Measurements from ENCODE around the gene SLC24A4.

The SLC24A4 gene

DNA sequence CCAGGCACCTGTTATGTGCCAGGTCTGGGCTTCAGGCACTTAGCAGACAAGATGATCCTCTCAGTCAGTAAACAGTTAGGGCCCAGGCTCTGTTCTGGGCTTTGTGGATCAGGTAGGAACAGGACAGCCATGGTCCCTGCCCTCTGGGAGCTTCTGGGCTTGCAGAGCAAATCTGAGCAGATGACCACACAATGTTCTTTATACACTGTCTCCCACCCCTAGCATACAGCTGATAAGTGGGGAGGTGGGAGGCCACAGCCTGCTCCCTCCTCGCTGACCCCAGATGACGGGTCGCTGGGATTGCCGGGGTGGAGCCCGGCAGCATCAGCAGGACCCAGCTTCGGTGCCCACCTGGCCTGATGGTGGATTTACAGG lies 137.6 kb downstream of the SLC24A4 start:
- no peak for DNase-seq

DNA sequence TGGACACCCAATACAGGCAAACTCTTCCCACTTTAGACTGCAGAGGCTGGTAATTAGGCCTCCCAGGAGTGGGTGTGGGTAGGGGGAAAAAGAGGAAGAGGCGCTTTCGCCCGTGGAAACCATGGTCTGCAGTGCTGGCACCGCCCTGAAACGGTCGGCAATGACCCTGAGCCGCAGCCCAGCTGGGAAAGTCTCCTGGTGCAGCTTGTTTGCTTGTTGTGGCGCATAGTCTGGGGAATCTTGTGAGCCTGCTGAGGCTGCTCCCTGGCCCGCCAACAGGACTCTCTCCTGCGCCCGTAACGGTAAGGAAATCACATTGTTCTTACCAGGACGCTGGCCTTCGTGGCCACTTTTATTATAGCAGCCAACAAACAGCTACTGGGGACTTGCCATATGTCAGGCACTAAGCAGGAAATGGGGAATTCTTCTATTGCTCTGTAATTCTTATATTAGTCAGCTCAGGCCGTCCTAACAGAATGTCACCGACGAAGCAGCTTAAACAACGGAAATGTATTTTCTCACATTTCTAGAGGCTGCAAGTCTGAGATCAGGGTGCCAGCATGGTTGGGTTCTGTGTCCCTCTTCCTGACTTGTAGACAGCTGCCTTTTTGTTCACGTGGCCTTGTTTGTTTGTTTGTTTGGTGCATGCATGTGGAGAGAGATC lies 138.1 kb downstream of the SLC24A4 start:
- DNase-seq, result no peak

DNA sequence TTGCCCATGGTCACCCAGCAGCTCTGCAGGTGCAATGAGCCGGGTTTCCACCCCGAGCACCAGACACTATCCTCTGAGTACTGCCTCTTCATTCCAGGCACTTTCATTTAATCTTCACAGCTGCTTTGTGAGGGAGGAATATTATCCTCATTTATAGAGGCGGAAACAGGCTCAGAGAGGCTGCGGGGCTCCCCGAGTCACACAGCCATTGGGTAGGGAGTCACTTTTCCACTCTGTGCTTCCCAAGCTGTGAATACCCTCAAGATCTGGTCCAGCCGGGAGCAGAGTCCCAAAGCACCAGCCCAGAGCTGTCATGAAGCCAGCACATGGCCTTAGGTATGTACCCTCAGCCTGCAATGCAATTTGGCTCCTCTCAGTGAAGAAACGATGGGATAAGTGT lies 138.9 kb downstream of the SLC24A4 start:
- DNase-seq, result no peak

DNA sequence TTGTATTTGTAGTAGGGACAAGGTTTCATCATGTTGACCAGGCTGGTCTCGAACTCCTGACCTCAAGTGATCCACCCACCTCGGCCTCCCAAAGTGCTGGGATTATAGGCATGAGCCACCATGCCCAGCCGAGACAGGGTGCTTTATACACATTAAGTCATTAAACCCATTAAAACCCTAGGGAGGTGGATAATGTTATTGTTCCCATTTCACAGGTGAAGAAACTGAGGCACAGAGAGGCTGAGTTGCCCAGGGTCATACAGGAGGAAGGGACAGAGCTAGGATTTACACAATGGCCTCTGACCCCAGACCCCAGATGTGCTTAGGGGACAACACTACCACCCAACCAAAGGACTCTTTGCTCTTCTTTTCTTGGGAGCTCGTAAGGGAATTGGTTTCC lies 139.6 kb downstream of the SLC24A4 start:
- DNase-seq, result no peak

DNA sequence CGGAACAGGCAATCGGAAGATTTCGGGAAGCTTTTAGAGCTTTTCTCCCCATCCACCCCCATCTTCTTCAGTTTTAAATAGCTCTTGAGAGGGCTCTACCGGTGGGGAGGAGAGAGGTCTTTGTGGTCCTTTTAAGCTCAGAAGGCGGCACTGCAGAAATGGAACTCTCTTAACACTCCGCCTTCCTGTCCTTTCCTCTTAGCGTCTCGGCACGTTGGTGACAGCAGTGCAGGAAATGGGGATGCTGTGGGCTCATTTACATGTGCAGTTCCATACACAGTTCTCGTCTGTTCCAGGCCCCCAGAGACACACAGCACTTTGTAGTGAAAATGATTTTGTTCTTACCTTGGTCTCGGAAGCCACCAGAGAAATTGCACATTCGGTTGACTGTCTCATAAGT lies 140.2 kb downstream of the SLC24A4 start:
- DNase-seq, result no peak

DNA sequence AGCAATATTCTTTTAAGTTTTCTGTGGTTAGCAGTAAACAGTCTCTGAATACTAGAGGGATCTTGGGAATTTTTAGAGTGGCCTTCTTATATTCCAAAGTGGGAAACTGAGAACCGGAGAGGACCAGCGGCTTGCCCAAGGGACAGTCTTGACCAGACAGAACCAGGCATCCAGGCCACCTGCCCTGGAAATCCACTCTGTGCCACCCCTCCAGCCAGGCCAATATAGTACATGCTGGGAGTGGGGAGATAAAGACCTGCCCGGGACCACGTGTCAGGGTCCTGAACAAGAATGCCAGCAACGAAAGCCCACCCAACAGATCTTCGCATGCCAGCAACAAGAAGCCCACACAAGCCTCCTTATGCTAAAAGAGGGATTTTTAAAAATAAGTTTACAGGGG lies 141.2 kb downstream of the SLC24A4 start:
- no peak for DNase-seq

DNA sequence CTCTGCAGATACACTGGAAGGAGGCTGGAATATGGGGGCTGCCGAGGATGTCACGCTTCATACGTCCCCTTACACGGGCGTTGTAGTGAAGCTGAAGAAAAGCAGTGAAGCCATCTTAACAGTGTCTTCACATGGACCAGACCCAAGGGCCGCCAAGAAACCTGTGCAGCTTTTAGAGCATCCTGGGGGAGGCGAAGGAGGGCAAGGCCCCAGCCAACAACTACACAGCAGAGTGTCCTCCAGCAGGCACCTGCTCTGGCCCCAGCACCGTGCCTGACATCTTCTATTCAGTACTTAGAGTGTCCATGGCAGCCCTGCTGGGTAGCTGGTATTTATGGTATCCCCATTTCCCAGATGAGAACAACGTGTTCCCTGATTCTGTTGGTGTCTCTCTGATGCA lies 141.8 kb downstream of the SLC24A4 start:
- no peak for DNase-seq

DNA sequence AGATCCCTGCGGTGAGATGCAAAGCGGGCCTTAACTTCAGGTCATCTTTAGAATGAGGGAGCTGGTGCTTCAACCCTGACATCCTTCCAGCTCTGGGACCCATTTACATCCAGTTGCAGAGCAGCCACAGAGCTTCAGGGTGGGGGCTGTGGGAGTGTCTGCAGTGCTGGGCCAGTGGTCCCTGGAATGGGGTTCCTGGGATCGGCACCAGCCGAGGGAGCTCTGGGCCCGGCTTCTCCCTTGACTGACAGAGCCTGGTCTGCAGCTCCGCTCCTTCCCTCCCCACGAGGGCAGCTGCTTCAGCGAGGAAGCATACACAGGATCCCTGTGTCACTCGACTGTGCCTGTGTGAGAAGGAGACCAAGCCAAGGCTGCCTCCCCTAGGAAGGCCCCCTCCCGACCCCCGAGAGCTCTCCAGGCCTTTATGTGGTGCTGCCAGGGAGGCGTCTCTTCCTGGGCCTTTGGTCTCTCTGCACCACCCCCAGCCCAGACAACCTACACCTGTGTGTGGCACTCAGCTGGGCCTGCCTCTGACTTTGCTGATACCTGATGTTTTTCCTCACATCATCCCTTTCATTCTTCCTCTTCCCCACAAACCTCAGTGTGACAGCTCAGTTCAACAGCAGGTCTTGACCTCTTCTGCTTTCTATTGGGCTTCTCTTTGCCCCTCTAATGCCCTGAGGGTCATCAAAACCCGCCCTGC lies 142.5 kb downstream of the SLC24A4 start:
- no peak for DNase-seq

DNA sequence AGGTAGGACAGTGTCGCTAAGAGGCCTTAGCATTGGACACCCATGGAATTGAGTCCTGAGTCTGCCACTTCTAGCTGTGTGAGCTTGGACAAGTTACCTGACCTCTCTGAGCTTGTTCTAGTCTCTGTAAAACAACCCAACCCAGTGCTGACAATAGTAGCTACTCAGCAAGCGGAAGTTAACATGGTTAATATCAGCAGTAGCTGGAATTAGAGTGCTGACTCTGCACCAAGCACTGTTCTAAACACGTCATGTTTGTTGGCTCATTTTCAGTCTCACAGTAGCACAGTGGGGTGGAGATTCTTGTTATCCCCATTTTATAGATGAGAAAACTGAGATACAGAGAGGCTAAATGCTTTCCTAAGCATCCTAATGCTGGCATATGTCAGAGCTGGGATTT lies 143.1 kb downstream of the SLC24A4 start:
- no peak for DNase-seq

DNA sequence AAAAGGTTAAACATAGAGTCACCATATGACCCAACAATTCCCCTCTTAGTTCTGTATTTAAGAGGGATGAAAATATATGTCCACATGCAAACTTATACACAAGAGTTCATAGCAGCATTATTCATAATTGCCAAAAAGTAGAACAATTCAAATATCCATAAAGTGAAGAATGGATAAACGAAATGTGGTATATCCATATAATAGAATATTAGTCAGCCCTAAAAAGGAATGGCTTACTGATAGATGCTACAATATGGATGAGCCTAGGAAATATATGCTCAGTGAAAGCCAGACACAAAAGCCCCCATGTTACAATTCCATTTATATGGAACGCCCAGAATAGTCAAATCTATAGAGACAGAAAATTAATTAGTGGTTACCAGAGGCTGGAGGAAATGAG lies 146.6 kb downstream of the SLC24A4 start:
- no peak for DNase-seq

DNA sequence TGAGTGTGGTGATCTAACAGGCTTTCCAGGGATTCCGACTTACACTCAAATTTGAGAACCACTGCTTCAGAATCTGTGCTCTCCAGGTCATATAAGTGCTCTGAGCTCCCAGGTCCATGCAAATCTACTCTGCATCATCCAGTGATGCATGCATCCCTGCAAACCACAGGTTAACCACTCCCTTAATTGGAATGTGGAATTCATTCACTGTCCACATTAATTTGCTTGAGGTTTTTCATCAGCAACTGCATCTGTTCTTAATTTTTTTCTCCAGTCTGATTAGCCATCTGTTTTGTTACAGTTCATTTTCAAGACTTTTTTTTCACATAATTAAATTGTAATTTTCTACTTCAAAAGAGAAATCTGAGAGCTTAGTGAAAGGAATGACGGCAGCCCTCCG lies 147.2 kb downstream of the SLC24A4 start:
- DNase-seq, result no peak

DNA sequence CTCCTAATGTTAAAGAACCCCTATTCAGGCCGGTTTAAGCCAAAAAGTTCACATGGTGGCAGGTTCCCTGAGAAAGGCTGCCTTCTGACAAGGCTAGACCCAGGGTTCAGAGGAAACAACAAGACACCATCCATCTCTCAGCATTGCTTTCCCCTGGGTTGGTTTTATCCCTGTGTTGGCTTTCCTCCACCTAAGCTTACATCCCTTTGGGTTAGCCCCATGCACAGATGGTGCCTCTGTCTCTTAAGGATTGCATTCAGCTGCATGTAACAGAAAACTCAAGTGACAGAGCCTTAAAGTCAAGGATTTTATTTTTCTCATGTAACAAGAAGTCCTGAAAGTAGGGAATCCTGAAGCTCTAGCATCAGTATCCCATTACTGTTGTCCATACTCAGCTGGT lies 147.8 kb downstream of the SLC24A4 start:
- peak; percentile 43 for DNase-seq

DNA sequence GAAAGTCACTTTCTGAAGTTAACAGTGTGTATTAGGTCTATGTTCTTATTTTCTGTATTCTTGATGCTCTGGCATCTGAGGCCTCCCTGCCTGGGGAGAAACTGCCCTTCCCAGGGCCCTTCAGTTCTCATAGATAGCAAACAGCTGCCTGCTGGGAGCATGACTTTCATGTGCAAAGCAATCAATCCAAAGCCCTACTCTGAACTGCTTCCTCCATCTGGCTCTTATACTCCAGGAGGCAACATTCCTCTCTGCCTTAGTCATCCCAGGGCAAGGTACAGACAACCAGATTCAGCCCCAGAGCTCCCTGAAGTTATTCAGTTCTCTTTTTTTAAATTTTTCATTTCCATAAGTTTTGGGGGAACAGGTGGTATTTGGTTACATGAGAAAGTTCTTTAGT lies 149.0 kb downstream of the SLC24A4 start:
- peak; percentile 77 for DNase-seq

DNA sequence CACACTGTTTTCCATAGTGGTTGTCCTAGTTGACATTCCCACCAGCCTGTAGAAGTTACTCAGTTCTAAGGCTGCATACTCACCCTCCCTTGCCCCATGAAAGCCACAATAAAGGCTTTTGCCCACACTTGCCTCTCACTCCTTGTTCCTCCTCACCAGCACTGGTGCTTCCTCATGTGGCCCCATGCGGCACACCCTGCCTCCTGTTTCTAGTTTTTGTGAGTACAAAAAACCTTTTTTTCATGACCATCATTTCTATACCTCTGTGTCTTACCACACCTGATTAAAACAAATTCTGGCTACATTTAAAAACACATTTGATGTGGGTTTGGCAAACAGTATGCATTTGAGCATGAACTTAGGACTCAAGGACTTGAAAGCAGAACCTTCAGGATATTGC lies 149.9 kb downstream of the SLC24A4 start:
- no peak for DNase-seq

DNA sequence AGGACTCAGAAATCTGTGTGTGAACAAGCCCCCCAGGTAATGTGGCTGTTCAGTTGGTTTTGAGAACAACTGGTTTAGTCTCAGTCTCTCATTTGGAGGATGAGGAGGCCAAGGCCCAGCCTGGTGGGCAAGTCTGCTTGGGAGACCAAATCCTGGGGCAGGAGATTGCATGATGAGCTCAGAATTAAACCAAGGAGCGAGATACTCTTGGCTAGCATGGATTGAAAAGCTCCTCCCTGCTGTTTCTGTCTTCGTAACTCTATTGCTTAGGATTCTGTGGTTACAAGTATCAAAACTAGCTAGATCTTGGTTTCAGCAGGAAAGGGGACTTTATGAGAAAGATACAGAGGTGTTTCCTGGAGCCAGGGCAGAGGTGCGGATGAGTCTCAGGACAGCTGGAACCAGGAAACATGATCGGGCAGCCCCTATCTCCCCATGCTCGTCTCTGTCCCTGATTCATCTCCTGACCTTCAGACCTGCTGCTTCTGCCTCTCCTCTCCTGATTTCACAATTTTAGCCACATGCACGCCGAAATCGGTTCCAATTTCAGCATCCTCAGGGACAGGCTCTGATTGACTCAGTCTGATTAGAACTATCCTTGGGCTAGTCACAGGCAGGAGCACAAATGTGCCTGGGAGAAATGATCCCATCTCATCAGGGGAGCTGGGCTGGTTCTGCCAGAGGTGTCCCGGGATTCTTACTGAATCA lies 150.4 kb downstream of the SLC24A4 start:
- DNase-seq, result no peak

DNA sequence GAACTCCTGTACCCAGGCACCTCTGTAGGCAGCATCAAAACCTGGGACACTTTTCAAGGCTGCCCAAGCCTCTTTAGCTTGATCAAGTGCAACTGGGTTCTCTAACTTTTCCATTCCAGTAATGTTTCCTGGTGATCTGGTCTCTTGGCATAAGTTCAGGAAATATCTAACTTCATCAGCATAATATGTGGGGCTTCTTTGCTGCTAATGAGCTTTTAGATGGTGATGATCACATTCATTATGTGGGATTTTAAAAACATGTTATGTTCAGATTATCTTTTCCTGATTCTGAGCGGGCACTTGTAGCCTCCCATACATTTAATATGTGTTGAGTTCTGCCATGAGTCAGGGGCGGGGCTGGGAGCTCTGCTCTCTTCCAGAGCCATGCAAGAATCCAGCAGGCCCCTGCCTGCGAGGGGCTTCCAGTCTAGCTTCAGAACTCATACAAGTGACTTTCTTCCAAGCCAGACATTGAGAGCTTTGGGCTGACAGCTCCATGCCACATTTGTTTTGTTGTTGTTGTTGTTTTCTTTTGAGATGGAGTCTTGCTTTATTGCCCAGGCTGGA lies 151.1 kb downstream of the SLC24A4 start:
- DNase-seq, result no peak

DNA sequence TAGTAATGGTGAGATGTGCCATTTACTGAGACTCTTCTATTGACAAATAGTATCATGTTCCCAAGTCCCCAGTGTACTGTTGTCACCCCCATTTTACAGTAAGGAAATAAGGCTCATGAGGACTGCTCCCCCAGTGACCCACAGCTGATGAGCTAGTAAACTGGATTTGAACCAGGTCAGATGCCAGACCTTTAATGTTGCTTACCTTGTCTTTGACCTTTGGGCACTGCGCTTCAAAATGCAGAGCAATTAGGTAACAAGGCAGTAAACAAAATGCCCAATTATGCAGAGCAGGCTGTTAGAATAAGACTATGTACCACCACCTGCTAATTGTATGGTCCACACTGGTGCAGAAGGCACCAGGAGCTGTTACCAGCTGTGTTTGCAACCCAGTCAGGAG lies 152.1 kb downstream of the SLC24A4 start:
- no peak for DNase-seq

DNA sequence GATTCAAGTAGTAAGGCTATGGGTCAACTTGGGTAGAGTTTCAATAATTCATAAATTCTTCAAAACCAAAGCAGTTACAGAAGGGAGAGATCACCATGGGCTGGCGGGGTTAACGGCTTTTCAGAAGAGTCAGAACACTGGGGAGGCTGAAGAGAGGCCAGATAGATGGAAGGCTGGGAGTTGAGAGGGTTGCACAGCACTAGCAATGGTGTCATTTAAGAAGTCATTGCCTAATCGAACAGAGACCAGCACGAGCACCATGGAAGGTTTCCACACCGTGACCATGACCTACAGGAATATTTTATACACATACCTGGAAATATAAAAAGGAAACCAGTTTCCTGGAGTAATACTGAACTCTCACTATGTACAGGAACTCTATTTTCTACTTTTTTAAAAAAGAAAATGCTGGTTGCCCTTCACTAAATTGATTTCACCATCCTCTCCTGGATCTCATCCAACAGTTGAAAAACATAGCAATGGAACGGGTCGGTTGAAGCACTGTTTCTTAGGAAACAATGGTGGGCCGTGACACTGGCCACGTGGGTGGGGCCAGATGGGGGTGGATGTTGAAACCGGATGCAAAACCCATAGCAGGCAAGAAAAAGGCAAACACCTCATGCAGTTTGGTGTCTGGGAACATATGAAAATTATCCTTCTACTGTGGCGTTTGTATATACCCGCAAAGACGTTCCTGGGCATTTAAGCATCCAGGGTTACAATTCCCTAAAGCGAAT lies 152.7 kb downstream of the SLC24A4 start:
- no peak for DNase-seq

DNA sequence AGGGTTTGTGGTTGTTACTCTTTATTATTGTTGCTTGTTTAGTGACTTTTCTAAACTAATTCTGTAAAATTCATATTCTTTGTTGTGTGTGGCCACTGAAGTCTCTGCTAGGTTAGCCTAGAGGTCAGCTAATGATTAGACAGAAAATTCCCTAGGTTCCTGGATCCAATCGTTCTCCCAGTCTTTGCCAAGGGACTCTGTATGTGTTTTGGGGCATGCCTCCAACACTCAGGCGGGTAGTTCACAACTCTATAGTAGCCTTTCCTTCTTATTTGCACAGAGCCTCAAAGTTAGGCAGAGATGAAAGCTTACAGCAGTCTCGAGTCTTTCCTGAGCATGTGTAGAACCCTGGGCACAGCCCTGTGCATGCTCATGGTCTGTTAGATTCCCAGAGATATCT lies 157.9 kb downstream of the SLC24A4 start:
- no peak for DNase-seq

DNA sequence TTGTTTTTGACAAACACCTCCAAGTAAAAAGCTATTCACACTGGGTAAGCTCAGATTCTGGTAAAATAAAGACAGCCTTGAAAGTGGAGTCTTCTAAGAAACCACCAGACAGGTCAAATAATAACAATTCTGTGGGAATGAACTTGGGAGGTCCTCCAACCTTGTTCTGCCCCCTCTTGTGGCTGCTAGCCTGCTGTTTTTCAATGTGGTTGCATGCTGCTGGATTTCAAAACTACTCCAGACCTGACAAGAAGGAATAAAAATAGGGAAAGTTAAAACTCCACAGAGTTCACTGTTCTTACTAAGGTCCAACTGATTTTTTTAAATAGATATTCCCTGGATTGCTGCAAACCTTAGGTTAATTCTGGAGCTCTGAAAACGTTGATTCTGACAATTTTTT lies 158.4 kb downstream of the SLC24A4 start:
- DNase-seq, result no peak

DNA sequence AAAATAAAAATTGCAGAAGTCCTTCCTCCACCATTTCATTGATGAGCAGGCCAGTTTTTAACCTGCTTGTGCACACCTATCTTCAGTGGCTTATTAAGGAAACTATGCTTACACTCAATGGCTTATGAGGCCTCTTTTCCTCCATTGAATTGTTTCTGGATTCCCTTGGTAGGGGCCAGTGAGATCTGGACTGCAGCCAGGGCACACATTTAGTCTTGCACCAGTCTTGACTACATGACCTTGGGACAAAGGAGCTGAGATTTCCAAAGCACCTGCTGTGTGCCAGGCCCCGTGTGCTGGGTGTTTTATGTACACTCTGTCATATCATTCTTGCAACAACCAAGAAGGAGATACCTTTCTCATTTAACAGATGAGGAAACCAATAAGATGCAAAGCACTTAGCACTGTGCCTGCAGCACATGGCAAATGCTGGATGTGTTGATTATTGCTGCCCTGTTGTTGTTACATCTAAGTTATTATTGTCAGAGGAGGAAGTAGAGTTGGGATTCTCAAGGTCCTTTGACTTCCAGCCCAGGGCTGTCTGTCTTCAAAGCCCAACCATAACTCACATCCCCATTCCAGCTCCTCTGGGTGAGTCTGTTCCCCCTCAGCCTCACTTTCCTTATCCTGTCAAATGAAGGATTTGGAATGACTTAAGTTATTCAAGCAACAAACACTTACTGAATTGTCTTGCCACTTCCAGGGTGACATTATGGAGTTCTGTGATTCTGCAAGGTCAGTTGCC lies 159.0 kb downstream of the SLC24A4 start:
- no peak for DNase-seq

DNA sequence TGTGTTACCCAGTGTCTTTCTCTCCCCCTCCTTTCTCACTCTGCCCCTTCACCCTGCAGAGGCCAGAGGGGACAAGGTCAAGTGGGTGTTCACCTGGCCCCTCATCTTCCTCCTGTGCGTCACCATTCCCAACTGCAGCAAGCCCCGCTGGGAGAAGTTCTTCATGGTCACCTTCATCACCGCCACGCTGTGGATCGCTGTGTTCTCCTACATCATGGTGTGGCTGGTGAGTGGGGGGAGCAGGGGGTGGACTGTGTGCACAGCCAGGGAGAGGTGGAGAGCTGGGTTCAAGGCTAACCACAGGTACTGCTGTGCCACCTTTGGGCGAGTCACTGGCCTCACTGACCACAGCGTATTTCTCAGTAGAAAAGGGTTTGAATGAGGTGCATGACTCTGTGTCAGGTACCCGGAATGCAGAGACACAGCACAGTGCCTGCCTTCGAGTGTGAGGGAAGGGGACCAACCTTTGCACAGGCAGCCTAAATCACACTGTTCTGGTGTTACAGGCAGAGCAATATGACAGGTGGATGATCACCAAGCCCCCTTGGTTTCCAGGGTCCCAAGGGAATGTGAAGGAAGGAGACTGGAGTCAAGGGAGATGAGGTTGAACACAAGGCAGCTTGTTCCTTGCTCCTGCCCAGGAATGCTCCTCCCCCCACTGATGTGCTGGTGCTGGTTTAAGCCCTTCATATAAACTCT lies 159.8 kb downstream of the SLC24A4 start:
- DNase-seq, result no peak

Data from DMS 273 treated with DMSO at 0.1 percent for 48 hours (cell line).